MM.1S (cell line): Measurements from ENCODE around the gene UTP14C.

Experiments
- DNase-seq: peaks from one replicate; pipeline ENCODE4 v3.0.0-alpha.2; 2015
- H2AFZ ChIP-seq: fragments of 300-600 bp; sonication (generic); 2 replicates; pipeline ENCODE4 v1.6.0; 2016; ENCODE audit warnings: antibody characterized with exemption, low read length
- H3F3A ChIP-seq: fragments of 300-600 bp; sonication (generic); 2 replicates; pipeline ENCODE4 v1.6.1; 2016; ENCODE audit warnings: mild to moderate bottlenecking, antibody characterized with exemption, low read length, moderate library complexity, mixed read lengths; ENCODE audit not compliant: insufficient read depth
- H3K27ac ChIP-seq: fragments of 300-600 bp; sonication (generic); 2 replicates; pipeline ENCODE4 v1.5.1; 2016; ENCODE audit warnings: mild to moderate bottlenecking, low read length
- H3K27me3 ChIP-seq: fragments of 300-600 bp; sonication (generic); replicated peaks from 2 replicates; pipeline ENCODE4 v1.6.0; 2016; ENCODE audit warnings: low read length; ENCODE audit not compliant: insufficient read depth
- H3K36me3 ChIP-seq: fragments of 300-600 bp; sonication (generic); replicated peaks from 2 replicates; pipeline ENCODE4 v1.6.1; 2016; ENCODE audit warnings: mild to moderate bottlenecking, low read length, mixed read lengths; ENCODE audit not compliant: insufficient read depth
- H3K4me1 ChIP-seq: fragments of 300-600 bp; sonication (generic); 2 replicates; pipeline ENCODE4 v1.6.1; 2016; ENCODE audit warnings: low read length, mixed read lengths
- H3K4me2 ChIP-seq: fragments of 300-600 bp; sonication (generic); 2 replicates; pipeline ENCODE4 v1.6.0; 2016; ENCODE audit warnings: low read depth, low read length
- H3K4me3 ChIP-seq: fragments of 300-600 bp; sonication (generic); 2 replicates; pipeline ENCODE4 v1.5.1; 2016; ENCODE audit warnings: low read length, mixed read lengths
- H3K79me2 ChIP-seq: fragments of 300-600 bp; sonication (generic); 2 replicates; pipeline ENCODE4 v1.6.1; 2016; ENCODE audit warnings: mixed run types, low read length, mixed read lengths
- H3K9ac ChIP-seq: fragments of 300-600 bp; sonication (generic); 2 replicates; pipeline ENCODE4 v1.6.1; 2016; ENCODE audit warnings: low read length, mixed read lengths
- H3K9me2 ChIP-seq: fragments of 300-600 bp; sonication (generic); replicated peaks from 2 replicates; pipeline ENCODE4 v1.6.1; 2016; ENCODE audit warnings: mild to moderate bottlenecking, low read length, mixed read lengths; ENCODE audit not compliant: insufficient read depth
- H3K9me3 ChIP-seq: fragments of 300-600 bp; sonication (generic); replicated peaks from 2 replicates; pipeline ENCODE4 v1.6.1; 2016; ENCODE audit warnings: mild to moderate bottlenecking, low read length, mixed read lengths; ENCODE audit not compliant: insufficient read depth
- H4K20me1 ChIP-seq: fragments of 300-600 bp; sonication (generic); 2 replicates; pipeline ENCODE4 v1.6.1; 2016; ENCODE audit warnings: mild to moderate bottlenecking, low read length, moderate library complexity, mixed read lengths; ENCODE audit not compliant: insufficient read depth
- EZH2 ChIP-seq: fragments of 300-600 bp; sonication (generic); optimal IDR thresholded peaks from 2 replicates; pipeline ENCODE3; 2017; ENCODE audit warnings: low read depth, mild to moderate bottlenecking, antibody characterized with exemption, low read length, mixed read lengths
- EZH2phosphoT487 ChIP-seq: fragments of 300-600 bp; sonication (generic); IDR thresholded peaks from 2 replicates; pipeline ENCODE4 v1.6.1; 2018; ENCODE audit warnings: antibody characterized with exemption, low read length
- TF ChIP-seq, protein P1 (sequence below): fragments of 300-600 bp; sonication (generic); IDR thresholded peaks from 2 replicates; pipeline ENCODE4 v1.5.1; 2016; ENCODE audit warnings: antibody characterized with exemption, low read length, mixed read lengths

Gene UTP14C, protein sequence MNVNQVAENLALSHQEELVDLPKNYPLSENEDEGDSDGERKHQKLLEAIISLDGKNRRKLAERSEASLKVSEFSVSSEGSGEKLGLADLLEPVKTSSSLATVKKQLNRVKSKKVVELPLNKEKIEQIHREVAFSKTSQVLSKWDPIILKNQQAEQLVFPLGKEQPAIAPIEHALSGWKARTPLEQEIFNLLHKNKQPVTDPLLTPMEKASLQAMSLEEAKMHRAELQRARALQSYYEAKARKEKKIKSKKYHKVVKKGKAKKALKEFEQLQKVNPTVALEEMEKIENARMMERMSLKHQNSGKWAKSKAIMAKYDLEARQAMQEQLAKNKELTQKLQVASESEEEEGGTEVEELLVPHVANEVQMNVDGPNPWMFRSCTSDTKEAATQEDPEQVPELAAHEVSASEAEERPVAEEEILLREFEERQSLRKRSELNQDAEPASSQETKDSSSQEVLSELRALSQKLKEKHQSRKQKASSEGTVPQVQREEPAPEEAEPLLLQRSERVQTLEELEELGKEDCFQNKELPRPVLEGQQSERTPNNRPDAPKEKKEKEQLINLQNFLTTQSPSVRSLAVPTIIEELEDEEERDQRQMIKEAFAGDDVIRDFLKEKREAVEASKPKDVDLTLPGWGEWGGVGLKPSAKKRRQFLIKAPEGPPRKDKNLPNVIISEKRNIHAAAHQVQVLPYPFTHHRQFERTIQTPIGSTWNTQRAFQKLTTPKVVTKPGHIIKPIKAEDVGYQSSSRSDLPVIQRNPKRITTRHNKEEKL

DNA sequence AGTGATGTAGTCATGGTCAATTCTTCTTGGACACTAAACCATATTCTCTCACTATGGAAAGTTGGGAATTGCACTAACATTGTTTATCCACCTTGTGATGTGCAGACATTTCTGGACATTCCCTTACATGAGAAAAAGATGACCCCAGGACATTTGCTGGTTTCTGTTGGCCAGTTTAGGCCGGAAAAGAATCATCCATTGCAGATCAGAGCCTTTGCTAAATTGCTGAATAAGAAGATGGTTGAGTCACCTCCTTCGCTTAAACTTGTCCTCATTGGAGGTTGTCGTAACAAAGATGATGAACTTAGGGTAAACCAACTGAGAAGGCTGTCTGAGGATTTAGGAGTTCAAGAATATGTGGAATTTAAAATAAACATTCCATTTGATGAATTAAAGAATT, at the start of gene UTP14C:
TSS of gene UTP14C (plus strand) at position 211 of the 400 bp plus-strand sequence. CDS start 4,114 bp downstream, outside the sequence.
- H3K27ac ChIP-seq: no peak within 1 kb of the TSS
- no peaks in the 10 kb centered on the region for H3K4me1 ChIP-seq
- H3K79me2 ChIP-seq: no peaks in the 10 kb centered on the region
- no peaks in the 10 kb centered on the region for H3K27me3 ChIP-seq
- H3K4me3 ChIP-seq: no peak within 1 kb of the TSS
- H3K36me3 ChIP-seq: no peaks in the 10 kb centered on the region
- no peaks in the 10 kb centered on the region for H3K9me2 ChIP-seq
- H4K20me1 ChIP-seq: no peaks in the 10 kb centered on the region
- no peak for DNase-seq
- H3K9ac ChIP-seq: no peak within 1 kb of the TSS
- TF ChIP-seq, protein P1, sequence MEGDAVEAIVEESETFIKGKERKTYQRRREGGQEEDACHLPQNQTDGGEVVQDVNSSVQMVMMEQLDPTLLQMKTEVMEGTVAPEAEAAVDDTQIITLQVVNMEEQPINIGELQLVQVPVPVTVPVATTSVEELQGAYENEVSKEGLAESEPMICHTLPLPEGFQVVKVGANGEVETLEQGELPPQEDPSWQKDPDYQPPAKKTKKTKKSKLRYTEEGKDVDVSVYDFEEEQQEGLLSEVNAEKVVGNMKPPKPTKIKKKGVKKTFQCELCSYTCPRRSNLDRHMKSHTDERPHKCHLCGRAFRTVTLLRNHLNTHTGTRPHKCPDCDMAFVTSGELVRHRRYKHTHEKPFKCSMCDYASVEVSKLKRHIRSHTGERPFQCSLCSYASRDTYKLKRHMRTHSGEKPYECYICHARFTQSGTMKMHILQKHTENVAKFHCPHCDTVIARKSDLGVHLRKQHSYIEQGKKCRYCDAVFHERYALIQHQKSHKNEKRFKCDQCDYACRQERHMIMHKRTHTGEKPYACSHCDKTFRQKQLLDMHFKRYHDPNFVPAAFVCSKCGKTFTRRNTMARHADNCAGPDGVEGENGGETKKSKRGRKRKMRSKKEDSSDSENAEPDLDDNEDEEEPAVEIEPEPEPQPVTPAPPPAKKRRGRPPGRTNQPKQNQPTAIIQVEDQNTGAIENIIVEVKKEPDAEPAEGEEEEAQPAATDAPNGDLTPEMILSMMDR: no peak
- TF ChIP-seq EZH2phosphoT487 (no peak), EZH2 (no peak)
- no peaks in the 10 kb centered on the region for H3K9me3 ChIP-seq
- H2AFZ ChIP-seq: no peak within 1 kb of the TSS
- H3K4me2 ChIP-seq: no peak within 1 kb of the TSS
- no peaks in the 10 kb centered on the region for H3F3A ChIP-seq

DNA sequence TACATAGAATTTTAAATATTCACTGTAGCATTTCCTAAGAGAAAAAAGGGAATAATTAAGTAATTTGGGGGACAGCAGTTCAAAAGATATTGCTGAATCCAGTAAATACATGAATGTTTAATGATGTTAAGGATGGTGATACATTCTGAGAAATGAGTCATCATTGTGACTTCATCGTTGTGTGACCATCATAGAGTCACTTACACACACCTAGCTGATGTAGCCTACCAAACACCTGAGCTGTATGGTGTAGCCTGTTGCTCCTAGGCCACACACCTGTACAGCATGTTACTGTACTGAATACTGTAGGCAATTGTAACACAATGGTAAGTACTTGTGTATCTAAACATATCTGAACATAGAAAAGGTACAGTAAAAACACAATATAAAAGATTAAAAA, 48.1 kb upstream of the UTP14C start:
- H3K9ac ChIP-seq: no peak overlapping the region
- no peaks in the 10 kb centered on the region for H4K20me1 ChIP-seq
- H2AFZ ChIP-seq: no peak overlapping the region
- H3K36me3 ChIP-seq: no peaks in the 10 kb centered on the region
- H3F3A ChIP-seq: no peaks in the 10 kb centered on the region
- H3K27ac ChIP-seq: no peak overlapping the region
- no peaks in the 10 kb centered on the region for H3K27me3 ChIP-seq
- no peak for DNase-seq
- TF ChIP-seq, protein P1: no peak
- TF ChIP-seq EZH2 (no peak), EZH2phosphoT487 (no peak)
- H3K79me2 ChIP-seq: no peaks in the 10 kb centered on the region
- H3K4me1 ChIP-seq: no peaks in the 10 kb centered on the region
- no peaks in the 10 kb centered on the region for H3K9me2 ChIP-seq
- H3K9me3 ChIP-seq: no peaks in the 10 kb centered on the region
- no peak overlapping the region for H3K4me2 ChIP-seq
- H3K4me3 ChIP-seq: no peak overlapping the region

DNA sequence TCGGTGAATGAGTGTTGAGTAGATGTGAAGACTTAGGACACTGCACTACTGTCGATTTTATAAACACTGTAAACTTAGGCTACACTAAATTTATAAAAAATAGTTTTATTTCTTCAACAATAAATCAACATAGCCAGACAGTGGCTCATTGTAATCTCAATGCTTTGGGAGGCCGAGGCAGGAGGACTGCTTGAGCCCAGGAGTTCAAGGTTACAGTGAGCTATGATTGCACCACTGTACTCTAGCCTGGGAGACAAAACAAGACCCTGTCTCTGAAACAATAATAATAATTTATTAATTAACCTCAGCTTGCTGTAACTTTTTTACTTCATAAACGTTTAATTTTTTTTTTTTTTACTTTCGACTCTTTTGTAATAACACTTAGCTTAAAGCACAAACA, 47.6 kb upstream of the UTP14C start:
- Histone ChIP-seq H2AFZ (no peak overlapping the region), H4K20me1 (no peaks in the 10 kb centered on the region), H3K79me2 (no peaks in the 10 kb centered on the region), H3K27me3 (no peaks in the 10 kb centered on the region), H3K9me2 (no peaks in the 10 kb centered on the region), H3K27ac (no peak overlapping the region), H3K9me3 (no peaks in the 10 kb centered on the region), H3K4me1 (no peaks in the 10 kb centered on the region), H3K36me3 (no peaks in the 10 kb centered on the region), H3F3A (no peaks in the 10 kb centered on the region), H3K4me3 (no peak overlapping the region), H3K9ac (no peak overlapping the region), H3K4me2 (no peak overlapping the region)
- TF ChIP-seq, protein P1: no peak
- TF ChIP-seq EZH2 (no peak), EZH2phosphoT487 (no peak)
- DNase-seq: no peak
